Islet of Langerhans (tissue), 1 donor: ENCODE results near the gene VSTM2L.
"Not testable (repeated sequence)": the region's sequence is repeated elsewhere in the genome, so short reads cannot be mapped to it uniquely, and the experiment has no call there.

Experiments used
- FAIRE-seq: peaks from one replicate; lab custom pipeline; 2011; peaks lifted over from hg19 to GRCh38; lab: Jason Lieb, UNC

VSTM2L gene

GRCh38 chr20:37902504-37903313, at the start of gene VSTM2L:
Gene VSTM2L, plus strand, starts transcription at chr20:37903127. Its CDS starts 224 bp downstream, at chr20:37903351.
- no peak for FAIRE-seq

GRCh38 chr20:37853823-37854375, 49.0 kb upstream of the VSTM2L start:
- FAIRE-seq: no peak

- not testable (repeated sequence) for FAIRE-seq
These were observed 46.9 kb upstream of the VSTM2L start for GRCh38 chr20:37856034-37856433.

GRCh38 chr20:37856932-37857660, 45.8 kb upstream of the VSTM2L start:
- no peak for FAIRE-seq

- no peak for FAIRE-seq
These were observed 43.3 kb upstream of the VSTM2L start for GRCh38 chr20:37859406-37860171.

GRCh38 chr20:37863289-37863688, 39.6 kb upstream of the VSTM2L start:
- FAIRE-seq: no peak

GRCh38 chr20:37864298-37864697, 38.6 kb upstream of the VSTM2L start:
- FAIRE-seq: no peak

GRCh38 chr20:37866051-37866450, 36.9 kb upstream of the VSTM2L start:
- no peak for FAIRE-seq

GRCh38 chr20:37867289-37868195, 35.4 kb upstream of the VSTM2L start:
- no peak for FAIRE-seq

- no peak for FAIRE-seq
These were observed 34.0 kb upstream of the VSTM2L start for GRCh38 chr20:37868851-37869333.

GRCh38 chr20:37869334-37869861, 33.5 kb upstream of the VSTM2L start:
- no peak for FAIRE-seq

GRCh38 chr20:37870294-37870693, 32.6 kb upstream of the VSTM2L start:
- FAIRE-seq: no peak

- no peak for FAIRE-seq
These were observed 31.2 kb upstream of the VSTM2L start for GRCh38 chr20:37871751-37872150.

GRCh38 chr20:37872161-37872560, 30.8 kb upstream of the VSTM2L start:
- FAIRE-seq: no peak

- no peak for FAIRE-seq
These were observed 29.0 kb upstream of the VSTM2L start for GRCh38 chr20:37873884-37874283.

- no peak for FAIRE-seq
These were observed 27.3 kb upstream of the VSTM2L start for GRCh38 chr20:37875460-37876175.

GRCh38 chr20:37876863-37877262, 26.1 kb upstream of the VSTM2L start:
- no peak for FAIRE-seq

GRCh38 chr20:37877832-37878772, 24.8 kb upstream of the VSTM2L start:
- no peak for FAIRE-seq
